Measurements from ENCODE around the gene KNG1.

GRCh38 chr3:186785495-186786018, 68.4 kb downstream of the KNG1 start:
- no peak for TF ChIP-seq CTCF (IDR thresholded peaks at IDR 0.05; ENCODE audit: poor library complexity)
- no peak for TF ChIP-seq EZH2phosphoT487 (IDR thresholded peaks at IDR 0.05; ENCODE audit: low read depth, severe bottlenecking, unreplicated experiment)
- TF ChIP-seq EZH2 (IDR thresholded peaks at IDR 0.05; ENCODE audit: borderline replicate concordance), result no peak

Measured in hepatocyte (in vitro differentiated cells).